Purkinje cell (primary cell): Measurements from ENCODE around the gene ZNF678. TPM values are rescaled to one million over a fixed set of nuclear protein-coding genes. Genes with fewer than 3 reads are reported as not detected.

Source experiments
- polyA plus RNA-seq: library from polyadenylated mRNA; unstranded; fragments of >200 nt; fragmentation: Nextera tagmentation; gene quantifications from 2 replicates; pipeline ENCODE4 v1.2.1, GENCODE V29; 2014

Gene ZNF678
- polyA plus RNA-seq = 2.4 and 7.5 TPM in 2 replicates

DNA sequence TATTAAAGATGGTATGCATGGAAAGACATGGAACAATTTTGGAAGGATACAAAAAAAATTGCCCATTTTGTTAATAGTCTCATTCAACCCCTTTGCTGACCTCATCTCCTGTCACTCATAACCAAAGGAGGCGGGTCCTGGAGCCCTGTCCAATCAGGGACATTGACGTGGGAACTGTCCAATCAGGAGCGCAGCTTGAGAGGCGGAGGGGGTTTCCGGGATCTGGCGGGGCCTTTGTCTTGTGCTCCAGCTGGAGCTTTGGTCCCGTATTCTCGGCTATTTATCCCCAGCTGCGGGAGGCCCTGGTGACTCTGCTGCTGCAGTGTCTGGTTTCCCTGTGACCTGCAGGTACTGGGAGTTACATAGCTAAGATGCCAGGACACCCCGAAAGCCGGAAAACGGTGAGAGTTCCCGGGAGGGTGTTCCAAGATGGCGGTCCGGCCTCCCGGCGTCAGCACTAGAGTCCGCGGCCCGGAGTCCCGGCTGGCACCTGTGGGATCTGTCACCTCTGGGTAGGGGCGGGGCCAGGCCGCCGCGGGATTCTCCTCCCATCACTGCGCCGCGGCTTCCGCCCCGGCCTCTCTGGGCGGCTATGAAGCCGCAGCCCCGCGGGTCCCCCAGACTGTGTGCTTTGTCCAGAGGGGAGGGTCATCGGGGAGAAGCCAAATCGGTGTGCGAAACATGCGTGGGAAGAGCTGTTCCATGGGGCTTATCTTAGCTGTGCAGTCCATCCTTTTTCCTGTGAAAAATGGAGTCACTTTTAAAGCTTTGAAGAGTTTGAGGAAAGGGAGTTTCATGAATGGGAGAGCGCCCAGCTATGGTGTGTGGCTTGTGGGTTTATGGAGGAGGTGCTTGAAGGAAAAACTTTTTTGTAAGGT lies at the start of gene ZNF678:
TSS of gene ZNF678 (plus strand) at position 233 of the 878 bp plus-strand sequence. CDS start 87,436 bp downstream, outside the sequence.

Other genes with a start within 250 kb of the ZNF678 start
- gene CDC42BPA, start 245.1 kb upstream of the ZNF678 start, polyA plus RNA-seq = 147 and 201 TPM in 2 replicates
- gene JMJD4, start 171.7 kb downstream of the ZNF678 start, polyA plus RNA-seq = 0.84 and 2.4 TPM in 2 replicates
- 18.1 and 30.1 TPM in 2 replicates for gene SNAP47, start 171.9 kb downstream of the ZNF678 start, polyA plus RNA-seq